ENCODE measurements around the gene ARHGEF12.

The ARHGEF12 gene

GRCh38 chr11:120521176-120521575 is 185.0 kb downstream of the ARHGEF12 start:
- DNase-seq, result no peak

DNA sequence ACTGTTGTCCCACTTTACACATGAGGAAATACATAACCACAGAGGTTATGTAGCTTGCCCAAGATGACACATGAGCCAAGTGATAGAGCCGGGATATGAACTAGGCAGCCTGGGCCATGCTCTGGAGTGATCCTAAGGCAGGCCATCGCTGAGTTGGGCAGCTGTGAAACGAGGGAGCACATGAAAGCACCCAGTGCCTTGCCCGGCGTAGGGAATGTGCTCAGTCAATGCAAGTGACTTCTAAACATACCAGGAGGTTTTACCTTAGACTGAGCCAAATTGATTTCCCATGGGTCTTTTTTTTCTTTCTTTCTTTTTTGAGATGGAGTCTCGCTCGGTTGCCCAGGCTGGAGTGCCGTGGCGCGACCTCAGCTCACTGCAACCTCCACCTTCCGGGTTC is 185.8 kb downstream of the ARHGEF12 start:
- DNase-seq, result no peak

- DNase-seq, result no peak
Observed at GRCh38 chr11:120522736-120523135, 186.5 kb downstream of the ARHGEF12 start.

- no peak for DNase-seq
Observed at GRCh38 chr11:120523196-120523595, 187.0 kb downstream of the ARHGEF12 start.

DNA sequence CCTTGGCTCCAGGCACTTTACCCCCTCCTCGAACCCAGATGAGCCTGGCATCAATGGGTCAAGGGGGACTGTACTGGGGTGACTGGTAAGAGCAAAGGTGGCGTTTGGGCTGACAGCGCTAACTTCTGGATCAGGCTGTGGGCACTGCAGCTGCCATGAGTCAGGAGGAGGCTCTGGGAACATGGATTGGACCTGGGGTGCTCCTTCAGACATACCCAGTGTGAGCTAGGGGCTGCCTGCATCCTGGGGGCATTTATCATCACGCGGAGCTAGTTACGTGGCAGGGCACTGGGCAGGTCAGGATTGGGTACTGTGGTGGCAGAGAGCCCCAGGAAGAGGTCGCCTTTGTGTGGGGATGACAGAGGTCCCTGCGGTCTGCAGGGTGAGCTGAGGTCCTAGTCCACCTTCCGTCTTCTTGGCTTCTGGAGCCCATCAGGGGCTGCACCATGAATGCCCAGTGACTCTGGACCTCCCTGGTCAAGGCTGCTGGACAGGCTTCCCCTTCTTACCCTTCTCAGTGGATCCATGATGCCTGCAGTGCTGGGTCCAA is 188.4 kb downstream of the ARHGEF12 start:
- DNase-seq, result no peak

DNA sequence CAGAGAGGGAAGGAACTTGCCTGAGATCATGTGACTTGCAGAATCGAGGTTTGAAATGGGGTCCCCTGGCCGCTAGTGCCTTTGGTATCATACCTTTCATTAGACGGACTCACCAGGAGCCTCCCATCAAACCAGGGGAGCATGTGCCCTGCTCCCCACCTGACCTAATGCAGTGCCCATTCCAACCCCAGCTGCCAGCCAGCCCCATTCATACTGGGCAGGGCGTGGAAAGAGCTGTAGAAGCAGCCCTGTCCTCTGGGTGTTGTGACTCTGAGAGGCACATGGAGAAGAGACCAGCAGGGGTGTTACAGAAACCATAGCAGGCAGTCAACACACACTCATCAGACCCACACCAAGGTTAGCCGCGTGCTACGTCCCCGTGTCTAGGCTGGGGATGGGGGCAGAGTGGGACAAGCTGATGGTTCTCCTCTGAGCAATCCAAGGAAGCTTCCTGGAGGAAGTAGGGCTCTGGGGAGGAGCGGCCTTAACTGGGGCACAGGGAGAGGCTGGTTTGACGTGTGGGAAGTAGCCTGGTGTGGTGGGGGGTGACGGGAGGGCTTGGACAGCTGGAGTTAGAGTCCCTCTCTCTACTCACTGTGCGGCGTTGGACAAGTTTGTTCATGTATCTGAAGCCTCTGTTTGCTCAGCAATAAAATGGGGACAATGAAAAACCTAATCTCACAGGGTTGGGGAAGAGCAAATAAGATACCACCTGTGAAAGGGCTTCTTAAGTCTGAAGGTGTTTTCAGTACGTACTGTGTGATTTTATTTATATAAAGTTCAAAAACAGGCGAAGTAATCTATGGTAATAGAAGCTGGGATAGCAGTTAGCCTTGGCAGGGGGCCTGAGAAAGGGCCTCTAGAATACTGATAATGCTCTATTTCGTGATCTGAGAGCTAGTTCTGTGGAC is 189.3 kb downstream of the ARHGEF12 start:
- DNase-seq, result no peak

DNA sequence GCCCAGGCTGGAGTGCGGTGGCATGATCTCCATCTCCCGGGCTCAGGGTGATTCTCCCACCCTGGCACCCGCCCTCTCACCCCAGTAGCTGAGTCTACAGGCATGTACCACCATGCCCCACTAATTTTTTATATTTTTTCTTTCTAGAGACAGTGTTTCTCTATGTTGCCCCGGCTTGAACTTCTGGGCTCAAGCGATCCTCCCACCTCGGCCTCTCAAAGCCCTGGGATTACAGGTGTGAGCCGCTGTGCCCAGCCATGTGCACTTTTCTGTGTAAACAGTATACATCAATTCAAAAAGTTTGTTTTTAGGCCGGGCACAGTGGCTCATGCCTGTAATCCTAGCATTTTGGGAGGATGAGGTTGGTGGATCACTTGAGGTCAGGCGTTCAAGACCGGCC is 190.0 kb downstream of the ARHGEF12 start:
- DNase-seq, result no peak

GRCh38 chr11:120527111-120527761 is 191.0 kb downstream of the ARHGEF12 start:
- no peak for DNase-seq

DNA sequence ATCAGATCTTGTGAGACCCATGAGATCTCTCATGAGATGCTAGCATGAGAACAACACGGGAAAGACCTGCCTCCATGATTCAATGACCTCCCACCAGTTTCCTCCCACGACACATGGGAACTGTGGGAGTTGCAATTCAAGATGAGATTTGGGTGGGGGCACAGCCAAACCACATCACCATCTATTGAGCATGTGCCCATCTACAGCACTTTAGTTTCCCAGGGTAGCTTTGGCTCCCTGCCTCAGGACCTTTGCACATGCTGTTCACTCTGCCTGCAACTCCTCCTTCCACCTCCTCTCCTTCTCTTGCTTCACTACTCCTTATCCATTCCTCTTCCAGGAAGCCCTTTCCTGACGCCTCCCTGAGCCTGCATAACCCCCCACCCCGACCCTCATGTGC is 192.5 kb downstream of the ARHGEF12 start:
- no peak for DNase-seq

GRCh38 chr11:120529214-120529613 is 193.0 kb downstream of the ARHGEF12 start:
- no peak for DNase-seq

GRCh38 chr11:120529911-120530310 is 193.7 kb downstream of the ARHGEF12 start:
- no peak for DNase-seq

GRCh38 chr11:120532082-120532831 is 196.0 kb downstream of the ARHGEF12 start:
- DNase-seq, result no peak

GRCh38 chr11:120532832-120533196 is 196.6 kb downstream of the ARHGEF12 start:
- no peak for DNase-seq

GRCh38 chr11:120536091-120536796 is 200.0 kb downstream of the ARHGEF12 start:
- DNase-seq, result no peak

DNA sequence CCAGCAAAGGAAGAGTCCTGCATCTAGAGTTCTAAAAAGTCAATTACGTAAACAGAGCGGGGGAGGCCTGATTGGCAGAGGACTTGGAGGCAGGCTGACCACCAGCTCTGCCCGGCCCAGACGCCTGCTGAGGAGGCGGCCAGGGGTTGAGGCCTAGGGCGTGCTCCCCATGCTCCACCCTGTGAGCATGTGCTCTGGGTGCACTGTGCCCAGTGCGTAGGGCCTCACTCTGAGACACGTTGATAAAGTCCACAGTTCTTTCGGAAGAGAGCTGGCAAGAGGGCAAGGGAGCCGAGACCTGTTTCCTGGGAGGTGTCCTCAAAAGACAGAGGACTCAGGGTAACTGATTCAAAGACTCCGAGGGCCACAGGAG is 200.6 kb downstream of the ARHGEF12 start:
- DNase-seq, result no peak

GRCh38 chr11:120537996-120538395 is 201.8 kb downstream of the ARHGEF12 start:
- DNase-seq, result no peak

DNA sequence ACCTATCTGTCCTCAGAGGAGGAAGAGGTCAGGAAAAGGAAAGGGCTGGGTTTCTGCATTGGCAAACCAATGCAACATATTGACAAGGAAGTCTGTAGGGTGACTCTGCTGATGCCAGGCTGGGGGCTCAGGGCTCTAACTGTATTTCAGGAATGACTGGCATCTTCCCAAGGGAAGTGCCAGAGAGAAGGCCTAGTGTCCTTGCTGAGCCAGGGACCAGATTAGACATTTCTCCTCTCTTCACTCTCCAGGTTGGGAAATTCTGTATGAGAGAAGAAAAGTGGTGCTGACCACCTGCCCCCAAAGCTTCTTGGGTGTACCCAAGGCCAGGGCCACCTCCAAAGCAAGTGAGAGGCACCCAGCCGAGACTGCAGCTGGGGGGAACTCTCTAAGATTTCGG is 202.5 kb downstream of the ARHGEF12 start:
- no peak for DNase-seq
